Right lobe of liver (tissue), 6 donors: ENCODE measurements around the gene FBXW11. TPM values are rescaled to one million over a fixed set of nuclear protein-coding genes. Genes with fewer than 3 reads are reported as not detected.

Experiments used
- ATAC-seq, 4 donors: fragments of 200-7000 bp; cut with Tn5 transposase; one replicate each; pipeline ENCODE4 v1.9.1; 2020; ENCODE audit warnings: mild to moderate bottlenecking in 4 of 4, moderate library complexity in 4 of 4
- DNase-seq, 3 donors: peaks; one replicate each; pipeline ENCODE4 v3.0.0-alpha.2; 2020
- H3K27ac ChIP-seq, 3 donors: fragments of 200-600 bp; one replicate each; pipeline ENCODE4 v1.8.0; 2022
- H3K27me3 ChIP-seq, 2 donors: fragments of 200-600 bp; one replicate each; pipeline ENCODE4 v1.8.0; 2022
- H3K36me3 ChIP-seq, 4 donors: fragments of 200-600 bp; sonication (generic) in 1 of 4; one replicate each; pipeline versions ENCODE4 v1.5.1 to v1.8.0; 2017 to 2022; ENCODE audit warnings: control low read depth in 1 of 4
- H3K4me1 ChIP-seq, 4 donors: fragments of 200-600 bp; sonication (generic) in 1 of 4; one replicate each; pipeline versions ENCODE4 v1.5.1 to v1.8.0; 2017 to 2022; ENCODE audit warnings: control low read depth in 1 of 4
- H3K4me3 ChIP-seq, 3 donors: fragments of 200-600 bp; one replicate each; pipeline ENCODE4 v1.8.0; 2022
- H3K9me3 ChIP-seq, 4 donors: fragments of 200-600 bp; sonication (generic) in 1 of 4; one replicate each; pipeline versions ENCODE4 v1.5.1 to v1.8.0; 2017 to 2022; ENCODE audit warnings: control low read depth in 1 of 4
- POLR2A ChIP-seq: fragments of 450-650 bp; IDR thresholded peaks from one replicate; pipeline ENCODE4 v1.6.1; 2017; ENCODE audit warnings: antibody characterized with exemption, mild to moderate bottlenecking
- WGBS: methylation state at CpG from one replicate; pipeline ENCODE4 v1.1.6; 2018; ENCODE audit warnings: low coverage, low lambda C conversion rate; ENCODE audit not compliant: insufficient coverage; ENCODE audit errors: missing lambda C conversion rate; 5-methylcytosine and 5-hydroxymethylcytosine counted together
- intact Hi-C, 2 donors: fragments of 100-400 bp; cut with DNase I; formaldehyde crosslinking; loops; one replicate each; pipeline versions ENCODE4 v1.11.2 to v1.14.1; 2022
- total RNA-seq, 6 experiments: library from RNA; depleted of rRNA in 2 of 6; stranded (reverse); fragments of >200 nt in 2 of 6; fragmentation: NEBNext Ultra II Directional in 3 of 6; extraction: Animal tissue kit (Norgen Biotek cat#: 25700) in 3 of 6; gene quantifications; one replicate each; pipeline versions ENCODE4 v1.1.0 to v1.2.4, GENCODE V29; 2016 to 2023
- TF ChIP-seq, protein P1 (sequence below), 4 donors: fragments of 200-600 bp in 3 of 4; fragments of 450-650 bp in 1 of 4; IDR thresholded peaks; one replicate each; pipeline versions ENCODE4 v1.5.1 to v1.8.0; 2016 to 2022; ENCODE audit warnings: antibody characterized with exemption in 4 of 4, mild to moderate bottlenecking in 2 of 4
- donor health status: DM: no; HTN: yes; CAD: no.
- donor health status: DM: no; HTN: no; CAD: no.
- donor health status: DM: no; HTN: no; CAD: no.
- donor health status: DM: no; HTN: yes; CAD: no.
- donor health status: DM: no; HTN: yes; CAD: no.

Gene FBXW11
- total RNA-seq, 6 experiments from 2014 or later: 19.9 to 35.9 (median 28.4) TPM

DNA sequence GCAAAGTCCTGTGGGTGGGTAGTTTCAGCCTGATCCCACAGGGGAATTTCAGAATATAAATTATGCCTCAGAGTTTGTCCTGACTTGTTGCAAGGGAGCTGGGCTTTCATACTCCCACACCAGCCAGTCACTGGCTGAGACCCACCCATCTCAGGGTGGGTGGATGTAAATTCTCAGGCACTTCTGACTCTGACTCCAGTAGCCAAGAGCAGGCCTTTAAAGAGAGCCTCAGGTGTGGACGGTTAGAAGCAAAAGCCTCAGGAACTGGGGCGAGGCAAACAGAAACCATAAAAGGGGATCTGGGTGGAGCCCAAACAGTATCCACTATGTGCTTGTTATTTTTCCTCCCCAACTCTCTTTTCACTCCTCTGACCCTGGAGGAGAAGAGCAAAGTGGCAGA is 28.6 kb upstream of the FBXW11 start:
- Histone ChIP-seq H3K36me3 (no peaks in the 10 kb centered on the region), H3K9me3 (no peaks in the 10 kb centered on the region), H3K4me3 (no peak overlapping the region), H3K4me1 (no peaks in the 10 kb centered on the region), H3K27me3 (no peaks in the 10 kb centered on the region), H3K27ac (no peak overlapping the region)
- ATAC-seq (no peak), DNase-seq (no peak)
- intact Hi-C loops: no loop called here
- 46% methylated on average over 2 of the region's 2 CpGs for WGBS
- TF ChIP-seq POLR2A: no peak
- TF ChIP-seq, protein P1, sequence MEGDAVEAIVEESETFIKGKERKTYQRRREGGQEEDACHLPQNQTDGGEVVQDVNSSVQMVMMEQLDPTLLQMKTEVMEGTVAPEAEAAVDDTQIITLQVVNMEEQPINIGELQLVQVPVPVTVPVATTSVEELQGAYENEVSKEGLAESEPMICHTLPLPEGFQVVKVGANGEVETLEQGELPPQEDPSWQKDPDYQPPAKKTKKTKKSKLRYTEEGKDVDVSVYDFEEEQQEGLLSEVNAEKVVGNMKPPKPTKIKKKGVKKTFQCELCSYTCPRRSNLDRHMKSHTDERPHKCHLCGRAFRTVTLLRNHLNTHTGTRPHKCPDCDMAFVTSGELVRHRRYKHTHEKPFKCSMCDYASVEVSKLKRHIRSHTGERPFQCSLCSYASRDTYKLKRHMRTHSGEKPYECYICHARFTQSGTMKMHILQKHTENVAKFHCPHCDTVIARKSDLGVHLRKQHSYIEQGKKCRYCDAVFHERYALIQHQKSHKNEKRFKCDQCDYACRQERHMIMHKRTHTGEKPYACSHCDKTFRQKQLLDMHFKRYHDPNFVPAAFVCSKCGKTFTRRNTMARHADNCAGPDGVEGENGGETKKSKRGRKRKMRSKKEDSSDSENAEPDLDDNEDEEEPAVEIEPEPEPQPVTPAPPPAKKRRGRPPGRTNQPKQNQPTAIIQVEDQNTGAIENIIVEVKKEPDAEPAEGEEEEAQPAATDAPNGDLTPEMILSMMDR (IDR thresholded peaks at IDR 0.05): no peak

DNA sequence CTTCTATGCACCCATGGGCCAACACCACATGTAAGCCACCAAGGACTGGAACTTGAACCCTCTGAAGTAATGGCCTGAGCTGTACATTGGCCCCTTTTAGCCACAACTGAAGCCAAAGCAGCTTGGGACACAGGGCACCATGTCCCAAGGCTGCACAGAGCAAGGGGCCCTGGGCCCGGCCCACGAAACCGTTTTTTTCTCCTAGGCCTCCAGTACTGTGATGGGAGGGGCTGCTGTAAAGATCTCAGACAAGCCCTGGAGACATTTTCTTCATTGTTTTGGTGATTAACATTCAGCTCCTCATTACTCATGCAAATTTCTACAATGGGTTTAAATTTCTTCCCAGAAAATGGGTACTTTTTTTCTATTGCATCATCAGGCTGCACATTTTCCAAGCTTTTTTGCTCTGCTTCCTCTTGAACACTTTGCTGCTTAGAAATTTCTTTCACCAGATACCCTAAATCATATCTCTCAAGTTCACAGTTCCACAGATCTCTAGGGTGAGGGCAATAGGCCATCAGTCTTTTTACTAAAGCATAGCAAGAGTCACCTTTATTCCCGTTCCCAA is 25.5 kb upstream of the FBXW11 start:
- Histone ChIP-seq H3K36me3 (no peaks in the 10 kb centered on the region), H3K4me3 (no peak overlapping the region), H3K9me3 (no peaks in the 10 kb centered on the region), H3K4me1 (peaks cover 0 to 6% (median 0%) of the 10 kb centered on the region in 4 donors), H3K27ac (no peak overlapping the region), H3K27me3 (no peaks in the 10 kb centered on the region)
- intact Hi-C loops: no loop called here
- DNase-seq (no peak), ATAC-seq (no peak)
- WGBS: 90% methylated on average over 4 of the region's 4 CpGs
- TF ChIP-seq, protein P1 (IDR thresholded peaks at IDR 0.05): no peak
- TF ChIP-seq POLR2A: no peak

DNA sequence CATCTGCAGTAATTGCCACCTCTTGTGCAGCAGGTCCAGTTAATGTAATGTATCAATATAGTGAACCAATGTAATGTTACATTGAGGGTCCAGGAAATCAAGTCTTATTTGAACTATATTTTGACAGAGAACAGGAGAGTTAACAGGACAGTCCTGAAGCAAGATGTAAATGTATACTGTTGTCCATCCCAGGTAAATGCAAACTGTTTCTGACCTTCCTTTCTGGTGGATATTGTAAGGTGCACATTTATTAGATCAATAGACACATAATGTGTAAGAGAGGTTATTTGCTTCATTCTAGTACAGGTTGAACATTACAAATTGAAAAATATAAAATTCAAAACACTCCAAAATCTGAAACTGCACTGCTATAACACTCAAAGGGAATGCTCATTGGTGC is 23.4 kb upstream of the FBXW11 start:
- H3K27ac ChIP-seq: no peak overlapping the region
- peaks cover 0 to 6% (median 0%) of the 10 kb centered on the region in 4 donors for H3K4me1 ChIP-seq
- no peaks in the 10 kb centered on the region for H3K36me3 ChIP-seq
- no peak overlapping the region for H3K4me3 ChIP-seq
- no peak for DNase-seq
- intact Hi-C loops: no loop called here
- H3K9me3 ChIP-seq: no peaks in the 10 kb centered on the region
- no peak for ATAC-seq
- TF ChIP-seq, protein P1 (IDR thresholded peaks at IDR 0.05): no peak
- TF ChIP-seq POLR2A: no peak
- H3K27me3 ChIP-seq: no peaks in the 10 kb centered on the region

DNA sequence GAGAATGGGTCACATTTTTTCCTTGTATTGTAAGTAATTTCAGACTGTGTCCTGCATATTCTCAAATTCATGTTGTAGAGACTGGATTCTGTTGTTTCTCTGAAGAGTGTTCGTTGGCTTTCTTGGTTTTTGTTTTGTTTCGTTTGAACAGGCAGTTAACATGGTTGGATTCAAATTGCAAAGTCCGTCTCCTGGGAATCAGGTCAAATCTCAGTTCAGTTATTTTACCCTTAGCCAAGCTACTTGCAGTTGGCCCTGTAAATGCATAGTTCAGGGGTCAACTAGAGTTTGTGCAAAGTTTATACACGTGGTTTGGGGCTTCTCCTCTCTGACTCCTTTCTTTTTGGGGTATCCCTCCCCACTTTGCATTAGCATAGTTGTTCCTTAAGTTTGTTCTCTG is 21.7 kb upstream of the FBXW11 start:
- Histone ChIP-seq H3K27me3 (no peaks in the 10 kb centered on the region), H3K4me3 (peak overlapping the region in 2 of 3 donors; percentile 14 to 15), H3K4me1 (peaks cover 0 to 6% (median 0%) of the 10 kb centered on the region in 4 donors), H3K9me3 (no peaks in the 10 kb centered on the region), H3K27ac (peak overlapping the region in 2 of 3 donors; percentile 45 to 46), H3K36me3 (no peaks in the 10 kb centered on the region)
- ATAC-seq (peak; percentile 91 to 96 (median 94)), DNase-seq (peak in 1 of 3 donors; percentile 55)
- 25% methylated on average over 4 of the region's 4 CpGs for WGBS
- intact Hi-C loops: no loop called here
- TF ChIP-seq, protein P1 (IDR thresholded peaks at IDR 0.05): no peak
- TF ChIP-seq POLR2A: no peak
